Activated CD8-positive, alpha-beta memory T cell treated with anti-CD3 and anti-CD28 coated beads, Interleukin-2, amount 10 ng/mL, durations not matched to agents 7 days and 5 days (primary cell): ENCODE data around the gene RPS8. TPM values are rescaled to one million over a fixed set of nuclear protein-coding genes. Genes with fewer than 3 reads are reported as not detected.
"Not testable (repeated sequence)": the region's sequence is repeated elsewhere in the genome, so short reads cannot be mapped to it uniquely, and the experiment has no call there.

Source experiments
- ATAC-seq: fragments of 150-1000 bp; cut with Tn5 transposase; one replicate; pipeline ENCODE4 v1.10.0; 2021; ENCODE audit warnings: moderate library complexity
- CTCF ChIA-PET: fragments of 350-600 bp; sonication (Branson Sonifier 250); formaldehyde crosslinking; loops from one replicate; lab custom pipeline; 2021; ENCODE audit warnings: antibody characterized with exemption; lab: Charles Lee
- DNase-seq: peaks from one replicate; pipeline ENCODE4 v3.0.0-alpha.2; 2020
- H3K27ac Mint-ChIP-seq: one replicate; pipeline ENCODE4 v1.8.0; 2021; ENCODE audit warnings: mild to moderate bottlenecking, mixed read lengths
- H3K27me3 Mint-ChIP-seq: one replicate; pipeline ENCODE4 v1.8.0; 2021; ENCODE audit warnings: mixed read lengths
- H3K36me3 Mint-ChIP-seq: one replicate; pipeline ENCODE4 v1.8.0; 2021; ENCODE audit warnings: mild to moderate bottlenecking, mixed read lengths
- H3K4me1 Mint-ChIP-seq: one replicate; pipeline ENCODE4 v1.8.0; 2021; ENCODE audit warnings: mixed read lengths
- H3K4me3 Mint-ChIP-seq: one replicate; pipeline ENCODE4 v1.8.0; 2021; ENCODE audit warnings: mild to moderate bottlenecking, moderate library complexity, mixed read lengths
- H3K9me3 Mint-ChIP-seq: one replicate; pipeline ENCODE4 v1.8.0; 2022; ENCODE audit warnings: low read depth, mixed read lengths
- total RNA-seq, 2 experiments: library from RNA; stranded (reverse); gene quantifications; one replicate each; pipeline ENCODE4 v1.2.3, GENCODE V29; 2021

Gene RPS8
- total RNA-seq, 2 experiments from 2014 or later: 1,353 to 1,538 TPM

- CTCF ChIA-PET: interaction anchor here (0.6 to 6.3 kb wide), 20 partner anchors 9 to 192 kb away, joined by 3 to 62 read pairs (median 6); partner anchors contain the start of genes BTBD19, DYNLT4, EIF2B3 and HECTD3
- ATAC-seq: peak; percentile 90
These were observed 44.4 kb downstream of the RPS8 start for GRCh38 chr1:44819608-44820327.

GRCh38 chr1:44820328-44821239, 45.2 kb downstream of the RPS8 start:
- Mint-ChIP-seq H3K36me3 (no peaks in the 10 kb centered on the region), H3K4me1 (peaks cover 37% of the 10 kb centered on the region), H3K27ac (peak overlapping the region; percentile 100), H3K27me3 (no peaks in the 10 kb centered on the region), H3K4me3 (peak overlapping the region; percentile 83), H3K9me3 (no peaks in the 10 kb centered on the region)
- DNase-seq (no peak), ATAC-seq (no peak)
- CTCF ChIA-PET: interaction anchor here (0.6 to 6.3 kb wide), 16 partner anchors 10 to 480 kb away, joined by 3 to 62 read pairs (median 4); partner anchors contain the start of genes BTBD19, DYNLT4, EIF2B3 and HECTD3

More at GRCh38 chr1:44819608-44820327, 44.4 kb downstream of the RPS8 start:
- peaks cover 3% of the 10 kb centered on the region for H3K36me3 Mint-ChIP-seq
- peaks cover 43% of the 10 kb centered on the region for H3K4me1 Mint-ChIP-seq
- H3K27ac Mint-ChIP-seq: peak overlapping the region; percentile 100
- H3K4me3 Mint-ChIP-seq: peak overlapping the region; percentile 83
- H3K27me3 Mint-ChIP-seq: no peaks in the 10 kb centered on the region
- no peaks in the 10 kb centered on the region for H3K9me3 Mint-ChIP-seq
- peak; percentile 95 for DNase-seq

- Mint-ChIP-seq H3K9me3 (no peaks in the 10 kb centered on the region), H3K4me3 (peak overlapping the region; percentile 83), H3K27ac (no peak overlapping the region), H3K27me3 (no peaks in the 10 kb centered on the region), H3K36me3 (no peaks in the 10 kb centered on the region), H3K4me1 (peaks cover 37% of the 10 kb centered on the region)
- no peak for ATAC-seq
- CTCF ChIA-PET: interaction anchor here (0.8 to 6.3 kb wide), 15 partner anchors 14 to 479 kb away, joined by 3 to 62 read pairs (median 4); partner anchors contain the start of genes BTBD19, DYNLT4, HECTD3 and PLK3
- no peak for DNase-seq
These were observed 45.9 kb downstream of the RPS8 start for GRCh38 chr1:44821240-44821715.

GRCh38 chr1:44822131-44822701, 46.9 kb downstream of the RPS8 start:
- H3K4me1 Mint-ChIP-seq: peaks cover 37% of the 10 kb centered on the region
- H3K27ac Mint-ChIP-seq: no peak overlapping the region
- no peaks in the 10 kb centered on the region for H3K9me3 Mint-ChIP-seq
- H3K27me3 Mint-ChIP-seq: no peaks in the 10 kb centered on the region
- no peak for DNase-seq
- H3K36me3 Mint-ChIP-seq: no peaks in the 10 kb centered on the region
- CTCF ChIA-PET: interaction anchor here (1.0 to 6.3 kb wide), 8 partner anchors 14 to 165 kb away, joined by 3 to 62 read pairs (median 10); partner anchors contain the start of genes BTBD19, DYNLT4, PLK3 and RNU5D-1
- ATAC-seq: no peak
- H3K4me3 Mint-ChIP-seq: no peak overlapping the region

GRCh38 chr1:44822981-44823451, 47.7 kb downstream of the RPS8 start:
- DNase-seq: no peak
- no peak overlapping the region for H3K27ac Mint-ChIP-seq
- CTCF ChIA-PET: interaction anchor here (0.7 to 6.3 kb wide), 5 partner anchors 13 to 105 kb away, joined by 3 to 56 read pairs (median 11); partner anchors contain the start of genes BTBD19, DYNLT4, PLK3 and RNU5D-1
- H3K36me3 Mint-ChIP-seq: no peaks in the 10 kb centered on the region
- H3K4me1 Mint-ChIP-seq: peaks cover 32% of the 10 kb centered on the region
- no peak overlapping the region for H3K4me3 Mint-ChIP-seq
- H3K9me3 Mint-ChIP-seq: no peaks in the 10 kb centered on the region
- no peaks in the 10 kb centered on the region for H3K27me3 Mint-ChIP-seq
- no peak for ATAC-seq

- H3K4me3 Mint-ChIP-seq, H3K9me3 Mint-ChIP-seq, DNase-seq, H3K27ac Mint-ChIP-seq, ATAC-seq, CTCF ChIA-PET, H3K36me3 Mint-ChIP-seq, H3K27me3 Mint-ChIP-seq: not testable (repeated sequence)
- H3K4me1 Mint-ChIP-seq: peaks cover 22% of the 10 kb centered on the region
These were observed 49.1 kb downstream of the RPS8 start for GRCh38 chr1:44824392-44824791.

GRCh38 chr1:44826375-44827196, 51.2 kb downstream of the RPS8 start:
- no peaks in the 10 kb centered on the region for H3K9me3 Mint-ChIP-seq

GRCh38 chr1:44827197-44828002, 52.1 kb downstream of the RPS8 start:
- no peaks in the 10 kb centered on the region for H3K9me3 Mint-ChIP-seq
- no peaks in the 10 kb centered on the region for H3K36me3 Mint-ChIP-seq

More at GRCh38 chr1:44826375-44827196, 51.2 kb downstream of the RPS8 start:
- no peak overlapping the region for H3K27ac Mint-ChIP-seq
- no peaks in the 10 kb centered on the region for H3K27me3 Mint-ChIP-seq
- CTCF ChIA-PET: interaction anchor here (1.0 to 1.9 kb wide), 4 partner anchors 10 to 95 kb away, joined by 3 to 7 read pairs (median 4); partner anchors contain the start of gene RNU5D-1
- H3K4me3 Mint-ChIP-seq: no peak overlapping the region
- DNase-seq (no peak), ATAC-seq (no peak)
- peaks cover 6% of the 10 kb centered on the region for H3K4me1 Mint-ChIP-seq
- no peaks in the 10 kb centered on the region for H3K36me3 Mint-ChIP-seq

GRCh38 chr1:44828003-44828651, 52.8 kb downstream of the RPS8 start:
- H3K27ac Mint-ChIP-seq: no peak overlapping the region
- no peaks in the 10 kb centered on the region for H3K36me3 Mint-ChIP-seq
- no peak for ATAC-seq

More at GRCh38 chr1:44827197-44828002, 52.1 kb downstream of the RPS8 start:
- DNase-seq (no peak), ATAC-seq (no peak)
- CTCF ChIA-PET: interaction anchor here (1.0 to 1.9 kb wide), 3 partner anchors 8 to 96 kb away, joined by 3 to 4 read pairs (median 3); partner anchors contain the start of gene RNU5D-1
- Mint-ChIP-seq H3K27ac (no peak overlapping the region), H3K27me3 (no peaks in the 10 kb centered on the region), H3K4me1 (peaks cover 5% of the 10 kb centered on the region), H3K4me3 (no peak overlapping the region)

More at GRCh38 chr1:44828003-44828651, 52.8 kb downstream of the RPS8 start:
- CTCF ChIA-PET: interaction anchor here (1.2 kb wide), 1 partner anchor 8 kb away, joined by 3 read pairs; no protein-coding TSS in a partner anchor
- no peaks in the 10 kb centered on the region for H3K27me3 Mint-ChIP-seq
- H3K9me3 Mint-ChIP-seq: no peaks in the 10 kb centered on the region
- no peaks in the 10 kb centered on the region for H3K4me1 Mint-ChIP-seq
- no peak overlapping the region for H3K4me3 Mint-ChIP-seq
- DNase-seq: no peak
